Stimulated activated CD4-positive, alpha-beta T cell treated with anti-CD3 and anti-CD28 coated beads, Interleukin-1b, Interleukin-23, amount 100 ng/mL, for 24 hours (primary cell): ENCODE measurements around the gene WIF1.
A peak's percentile ranks its signal among the peaks of the same experiment; 100 is the strongest.

Experiments used
- DNase-seq, 4 experiments: peaks; one replicate each; pipeline ENCODE4 v3.0.0-alpha.2; 2020; ENCODE audit warnings: low read depth in 4 of 4, low spot score in 1 of 4

Gene WIF1, protein sequence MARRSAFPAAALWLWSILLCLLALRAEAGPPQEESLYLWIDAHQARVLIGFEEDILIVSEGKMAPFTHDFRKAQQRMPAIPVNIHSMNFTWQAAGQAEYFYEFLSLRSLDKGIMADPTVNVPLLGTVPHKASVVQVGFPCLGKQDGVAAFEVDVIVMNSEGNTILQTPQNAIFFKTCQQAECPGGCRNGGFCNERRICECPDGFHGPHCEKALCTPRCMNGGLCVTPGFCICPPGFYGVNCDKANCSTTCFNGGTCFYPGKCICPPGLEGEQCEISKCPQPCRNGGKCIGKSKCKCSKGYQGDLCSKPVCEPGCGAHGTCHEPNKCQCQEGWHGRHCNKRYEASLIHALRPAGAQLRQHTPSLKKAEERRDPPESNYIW

DNA sequence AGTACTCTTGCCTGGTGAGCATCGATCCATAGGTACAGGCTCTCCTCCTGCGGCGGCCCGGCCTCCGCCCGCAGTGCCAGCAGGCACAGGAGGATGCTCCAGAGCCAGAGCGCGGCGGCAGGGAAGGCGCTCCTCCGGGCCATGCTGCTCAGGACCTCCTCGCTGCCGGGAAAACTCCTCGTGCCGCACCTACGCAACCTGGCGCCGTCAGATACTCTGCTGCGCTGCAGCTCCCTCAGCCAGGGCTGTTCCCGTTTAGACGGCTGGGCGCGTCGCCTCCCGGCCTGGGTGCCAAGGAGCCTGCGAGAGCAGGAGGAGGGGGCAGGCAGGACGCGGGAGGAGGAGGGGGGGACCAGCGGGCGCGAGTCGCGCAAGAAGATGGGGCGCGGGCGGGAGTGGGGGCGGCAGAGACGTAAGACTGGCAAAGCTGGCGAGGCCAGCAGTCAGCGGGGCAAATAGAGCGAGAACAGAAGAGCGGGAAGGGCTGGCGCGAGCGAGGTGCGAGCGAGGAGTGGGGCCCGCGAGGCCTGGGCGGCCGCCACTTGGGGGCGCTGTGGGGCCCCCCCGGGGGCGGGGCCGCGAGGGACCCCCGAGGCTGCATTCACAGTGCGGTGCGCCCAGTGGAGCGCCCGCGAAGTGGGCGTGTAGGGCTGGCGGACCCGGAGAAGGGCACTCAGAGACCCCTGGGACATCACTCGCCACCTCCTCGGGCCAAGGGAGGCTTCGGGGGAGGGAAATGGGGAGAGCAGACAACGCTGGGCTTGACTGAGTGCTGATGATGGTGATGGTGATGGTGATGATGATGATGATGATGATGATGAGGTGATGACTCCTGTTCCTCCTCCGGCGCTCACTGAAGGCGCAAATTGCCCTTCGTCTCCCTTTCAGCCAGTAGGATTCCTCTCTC is at the start of gene WIF1:
WIF1 (minus strand) TSS at position 257 of the 907 bp plus-strand sequence; CDS start at position 143, 114 bp downstream.
- DNase-seq = peak in 2 of 4 experiments; percentile 4 to 8

DNA sequence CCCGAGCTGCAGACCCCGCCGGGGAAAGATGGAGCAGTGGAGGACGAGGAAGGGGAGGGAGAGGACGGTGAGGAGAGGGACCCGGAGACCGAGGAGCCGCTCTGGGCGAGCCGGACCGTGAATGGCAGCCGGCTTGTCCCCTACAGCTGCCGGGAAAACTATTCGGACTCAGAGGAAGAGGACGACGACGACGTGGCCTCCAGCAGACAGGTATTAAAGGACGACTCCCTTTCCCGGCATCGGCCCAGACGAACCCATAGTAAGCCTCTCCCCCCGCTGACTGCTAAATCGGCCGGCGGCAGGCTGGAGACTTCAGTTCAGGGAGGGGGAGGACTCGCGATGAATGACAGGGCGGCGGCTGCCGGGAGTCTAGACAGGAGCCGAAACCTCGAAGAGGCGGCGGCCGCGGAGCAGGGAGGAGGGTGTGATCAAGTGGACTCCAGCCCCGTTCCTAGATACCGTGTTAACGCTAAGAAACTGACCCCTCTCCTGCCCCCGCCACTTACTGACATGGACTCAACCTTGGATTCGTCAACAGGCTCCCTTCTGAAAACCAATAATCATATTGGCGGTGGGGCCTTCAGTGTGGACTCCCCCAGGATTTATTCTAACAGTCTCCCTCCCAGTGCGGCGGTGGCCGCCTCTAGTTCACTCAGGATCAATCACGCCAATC is 49.2 kb upstream of the WIF1 start:
- peak in 3 of 4 experiments; percentile 30 to 52 (median 44) for DNase-seq

DNA sequence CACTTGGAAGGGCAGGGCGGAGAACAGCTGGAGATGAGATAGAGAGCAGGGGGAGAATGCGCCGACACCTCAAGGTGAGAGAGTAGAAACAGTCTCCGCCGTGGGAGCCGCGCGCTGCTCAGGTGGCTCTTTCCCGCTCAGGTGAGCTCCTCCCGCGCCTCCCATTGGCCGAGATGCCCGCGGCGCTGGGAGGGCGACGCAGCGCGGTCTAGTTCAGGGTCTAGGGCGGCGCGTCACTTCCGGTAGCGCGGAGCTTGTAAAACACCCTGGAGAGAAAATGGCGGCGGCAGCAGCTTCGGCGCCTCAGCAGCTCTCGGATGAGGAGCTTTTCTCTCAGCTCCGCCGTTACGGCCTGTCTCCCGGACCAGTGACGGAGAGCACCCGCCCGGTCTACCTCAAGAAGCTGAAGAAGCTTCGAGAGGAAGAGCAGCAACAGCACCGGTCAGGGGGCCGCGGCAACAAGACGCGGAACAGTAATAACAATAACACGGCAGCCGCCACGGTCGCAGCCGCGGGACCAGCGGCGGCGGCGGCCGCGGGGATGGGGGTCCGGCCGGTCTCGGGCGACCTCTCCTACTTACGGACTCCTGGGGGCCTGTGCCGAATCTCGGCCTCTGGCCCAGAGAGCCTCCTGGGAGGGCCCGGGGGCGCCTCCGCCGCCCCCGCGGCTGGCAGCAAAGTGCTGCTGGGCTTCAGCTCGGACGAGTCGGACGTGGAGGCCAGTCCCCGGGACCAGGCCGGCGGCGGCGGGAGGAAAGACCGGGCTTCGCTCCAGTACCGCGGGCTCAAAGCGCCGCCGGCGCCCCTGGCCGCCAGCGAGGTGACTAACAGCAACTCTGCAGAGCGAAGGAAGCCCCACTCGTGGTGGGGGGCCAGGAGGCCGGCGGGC is 48.5 kb upstream of the WIF1 start, which contains the start of gene LEMD3:
LEMD3 (plus strand) TSS at position 264 of the 889 bp plus-strand sequence; CDS start at position 278, 14 bp downstream.
- peak; percentile 80 to 86 (median 82) for DNase-seq

DNA sequence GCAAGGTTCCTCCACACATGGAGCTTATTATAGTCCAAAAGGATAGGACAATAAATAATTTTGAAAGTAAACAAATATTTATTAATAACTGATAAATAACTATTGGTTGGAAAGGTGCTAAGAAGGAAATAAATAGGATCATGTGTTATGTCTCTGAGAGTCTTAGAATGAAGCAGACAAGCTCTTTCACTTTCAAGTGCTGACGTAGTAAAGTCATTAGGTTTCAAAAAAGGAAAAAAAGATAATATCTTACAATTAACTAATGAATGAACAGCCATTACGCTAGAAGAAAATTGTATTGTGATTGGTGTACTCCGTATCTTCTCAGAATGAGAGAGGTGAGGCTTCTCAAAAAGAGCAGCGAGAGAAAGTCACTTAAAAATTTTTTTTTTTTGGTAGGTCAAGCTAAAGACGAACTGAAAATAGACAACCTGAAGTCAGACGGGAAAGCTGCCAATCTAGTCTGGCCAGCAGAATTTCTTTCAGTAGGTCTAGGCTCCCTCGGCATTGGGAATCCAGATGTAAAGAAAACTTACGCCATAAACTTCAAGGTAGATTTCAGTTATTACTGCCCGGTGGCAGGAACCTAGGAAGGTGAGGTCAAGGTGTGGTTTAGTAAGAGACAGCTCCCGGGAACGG is 47.7 kb upstream of the WIF1 start:
- no peak for DNase-seq

DNA sequence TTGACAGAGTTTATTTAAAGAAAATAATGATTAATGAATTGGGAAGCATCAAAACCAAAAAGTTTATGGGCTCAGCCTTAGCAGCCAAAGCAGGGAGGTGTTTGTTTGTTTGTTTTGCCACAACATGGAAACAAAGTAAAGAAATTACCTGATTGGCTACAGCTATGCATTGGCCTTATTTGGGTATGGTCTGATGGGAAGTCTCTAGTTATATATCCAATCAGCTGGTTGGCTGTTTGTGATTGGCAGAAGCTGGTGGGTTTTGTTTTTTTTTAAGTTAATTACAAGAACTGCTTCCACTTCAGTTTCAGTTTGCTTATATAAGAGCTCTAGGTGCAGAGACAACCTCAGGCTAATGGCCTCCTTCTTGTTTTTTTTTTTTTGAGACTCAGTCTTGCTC is 43.7 kb upstream of the WIF1 start:
- no peak for DNase-seq

DNA sequence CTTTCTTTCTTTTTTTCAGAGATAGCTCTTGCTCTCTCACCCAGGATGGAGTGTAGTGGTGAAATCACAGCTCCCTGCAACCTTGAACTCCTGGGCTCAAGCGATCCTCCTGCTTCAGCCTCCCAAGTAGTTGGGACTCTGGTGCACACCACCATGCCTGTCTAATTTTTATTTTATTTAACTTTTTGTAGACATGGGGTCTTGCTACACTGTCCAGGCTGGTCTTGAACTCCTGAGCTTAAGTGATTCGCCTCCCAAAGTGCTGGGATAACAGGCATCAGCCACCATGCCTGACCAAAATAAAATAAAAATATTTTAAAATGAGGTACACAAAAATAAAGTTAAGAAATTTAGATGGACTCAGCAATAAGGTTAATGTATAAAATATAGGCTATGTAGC is 43.1 kb upstream of the WIF1 start:
- DNase-seq = no peak

DNA sequence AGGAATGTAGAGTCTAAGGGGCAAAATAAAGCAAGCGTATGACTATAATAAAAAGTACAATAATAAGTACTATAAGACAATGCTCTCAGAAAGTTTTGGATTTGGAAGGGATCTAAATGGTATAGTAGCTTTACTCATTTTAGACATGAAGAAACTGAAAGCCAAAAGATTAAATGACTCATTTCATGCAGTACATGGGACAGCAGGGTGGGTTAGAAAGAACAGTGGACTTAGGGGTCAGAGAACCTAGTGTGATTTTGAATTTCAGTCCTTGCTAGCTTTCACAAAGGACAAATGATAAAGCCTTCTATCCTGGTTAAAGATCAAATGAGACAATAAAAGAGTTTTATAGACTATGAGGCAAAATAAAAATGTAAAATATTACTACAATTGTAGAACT is 41.5 kb upstream of the WIF1 start:
- DNase-seq = no peak

DNA sequence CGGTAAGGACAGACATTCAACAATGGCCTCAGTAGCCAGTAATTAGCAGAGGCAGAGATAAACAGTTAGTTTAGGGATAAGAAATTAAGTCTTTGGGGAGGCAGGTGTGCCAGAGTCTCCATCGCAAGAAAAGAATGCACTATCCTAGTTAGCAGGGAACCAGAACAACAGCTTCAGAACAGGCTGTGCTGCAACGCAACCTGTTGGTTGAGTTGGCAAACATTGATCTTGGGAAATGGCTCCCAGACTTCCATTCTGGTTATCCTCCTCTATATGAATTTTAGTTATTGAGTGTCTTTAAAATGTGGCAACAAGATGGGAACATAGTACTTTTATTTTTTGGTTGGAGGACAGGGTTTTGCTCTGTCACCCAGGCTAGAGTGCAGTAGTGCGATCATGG is 36.0 kb upstream of the WIF1 start:
- no peak for DNase-seq

DNA sequence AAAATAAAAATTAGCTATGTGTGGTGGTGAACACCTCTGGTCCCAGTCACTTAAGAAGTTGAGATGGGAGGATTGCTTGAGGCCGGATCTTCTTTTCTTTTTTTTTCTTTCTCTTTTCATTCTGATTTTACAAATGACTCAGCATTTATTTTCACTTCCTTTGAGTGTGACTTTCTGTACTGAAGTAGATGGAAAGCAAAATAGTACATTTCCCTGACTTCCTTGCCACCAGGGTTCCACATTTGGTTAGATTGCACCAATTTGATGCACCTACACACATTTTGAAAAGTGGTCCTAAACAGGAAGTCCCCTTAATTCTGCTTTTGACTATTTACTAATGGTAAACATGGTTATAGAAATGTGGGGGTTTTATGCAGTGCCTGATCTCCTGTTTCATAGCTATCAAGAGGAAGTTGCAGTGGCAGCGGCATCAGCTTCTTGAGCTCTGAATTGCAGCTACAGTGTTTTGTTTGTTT is 35.3 kb upstream of the WIF1 start:
- no peak for DNase-seq

DNA sequence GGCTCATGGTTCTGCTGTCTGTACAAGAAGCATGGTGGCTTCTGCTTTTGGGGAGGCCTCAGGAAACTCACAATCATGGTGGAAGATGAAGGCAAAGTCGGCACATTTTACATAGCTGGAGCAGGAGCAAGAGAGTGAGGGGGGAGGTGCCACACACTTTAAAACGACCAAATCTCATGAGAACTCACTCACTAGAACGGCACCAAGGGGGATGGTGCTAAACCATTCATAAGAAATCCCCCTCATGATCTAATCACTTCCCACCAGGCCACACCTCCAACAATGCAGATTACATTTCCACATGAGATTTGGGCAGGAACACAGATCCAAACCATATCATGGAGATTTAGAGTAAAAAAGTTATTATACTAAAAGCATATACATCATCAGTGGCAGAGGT is 34.7 kb upstream of the WIF1 start:
- no peak for DNase-seq

DNA sequence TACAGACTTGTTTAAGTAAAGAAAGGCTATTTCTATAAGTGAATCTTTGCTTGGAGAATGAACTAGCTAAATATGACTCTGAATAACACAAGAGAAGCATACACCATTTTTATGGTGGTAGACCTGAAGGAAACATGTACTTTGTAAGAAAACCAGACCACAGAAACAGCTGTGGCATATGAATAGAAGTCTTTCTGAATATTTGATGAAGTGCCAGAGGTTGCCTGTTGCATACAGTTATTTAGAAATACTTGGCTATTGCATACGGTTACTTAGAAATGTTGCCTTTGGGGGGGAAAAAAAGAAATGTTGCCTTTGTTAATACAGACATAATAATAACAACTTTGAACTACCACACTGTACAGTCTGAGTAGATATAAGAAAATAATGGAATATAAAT is 31.5 kb upstream of the WIF1 start:
- no peak for DNase-seq

DNA sequence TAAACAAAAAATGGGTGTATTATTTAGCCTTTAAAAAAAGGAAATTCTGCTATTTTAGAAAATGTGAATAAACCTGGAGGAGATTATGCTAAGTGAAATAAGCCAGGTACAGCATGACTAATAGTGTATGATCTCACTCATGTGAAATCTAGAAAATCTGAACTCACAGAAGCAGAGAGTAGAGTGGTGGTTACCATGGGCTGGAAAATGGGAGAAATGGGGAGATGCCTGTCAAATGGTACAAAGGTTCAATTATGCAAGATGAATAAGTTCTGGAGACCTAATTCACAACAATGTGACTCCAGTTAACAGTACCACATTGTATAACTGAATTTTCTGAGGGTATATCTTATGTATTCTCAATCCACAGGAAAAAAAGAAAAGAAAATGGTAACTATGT is 30.9 kb upstream of the WIF1 start:
- no peak for DNase-seq

DNA sequence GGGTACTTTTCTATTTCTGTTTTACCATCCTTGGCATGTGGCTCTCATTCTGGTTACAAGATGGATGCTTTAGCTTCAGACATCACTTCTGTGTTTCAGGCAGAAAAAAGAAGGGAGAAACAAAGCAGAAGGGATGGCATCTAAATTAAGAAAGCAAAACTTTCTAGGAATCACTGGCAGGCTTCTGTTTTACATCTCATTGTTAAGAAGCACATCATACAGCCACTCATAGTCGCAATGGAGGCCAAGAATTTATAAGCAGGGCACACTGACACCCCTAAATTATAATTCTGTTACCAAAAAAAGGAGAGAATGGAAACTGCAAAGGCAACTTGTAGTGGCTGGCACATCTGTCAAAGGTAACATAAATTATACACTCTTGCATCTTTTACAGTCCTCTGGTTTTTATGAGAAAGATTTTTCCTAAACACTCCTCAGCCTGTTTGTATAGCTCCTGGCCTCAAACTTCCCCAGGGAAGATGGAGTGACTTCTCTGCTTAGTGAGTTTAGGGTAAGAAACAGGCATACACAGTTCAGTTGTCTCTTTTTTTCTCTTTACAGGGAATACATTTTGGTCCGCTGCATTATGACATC is 26.3 kb upstream of the WIF1 start:
- no peak for DNase-seq

DNA sequence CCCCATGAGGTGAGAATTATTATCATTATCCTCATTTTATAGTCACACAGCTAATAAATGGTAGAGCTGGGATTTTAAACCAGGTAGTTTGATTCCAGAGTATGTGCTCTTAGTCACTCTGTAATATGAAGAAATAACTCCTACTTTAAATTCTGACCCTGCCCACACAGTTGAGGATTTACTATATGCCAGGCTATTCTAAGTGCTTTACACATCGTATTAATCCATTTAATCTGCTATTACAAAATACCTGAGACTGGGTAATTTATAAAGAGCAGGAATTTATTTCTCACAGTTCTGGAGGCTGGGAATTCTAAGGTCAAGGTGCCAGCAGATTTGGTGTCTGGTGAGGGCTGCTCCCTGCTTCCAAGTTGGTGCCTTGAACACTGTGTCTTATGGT is 19.6 kb upstream of the WIF1 start:
- no peak for DNase-seq

DNA sequence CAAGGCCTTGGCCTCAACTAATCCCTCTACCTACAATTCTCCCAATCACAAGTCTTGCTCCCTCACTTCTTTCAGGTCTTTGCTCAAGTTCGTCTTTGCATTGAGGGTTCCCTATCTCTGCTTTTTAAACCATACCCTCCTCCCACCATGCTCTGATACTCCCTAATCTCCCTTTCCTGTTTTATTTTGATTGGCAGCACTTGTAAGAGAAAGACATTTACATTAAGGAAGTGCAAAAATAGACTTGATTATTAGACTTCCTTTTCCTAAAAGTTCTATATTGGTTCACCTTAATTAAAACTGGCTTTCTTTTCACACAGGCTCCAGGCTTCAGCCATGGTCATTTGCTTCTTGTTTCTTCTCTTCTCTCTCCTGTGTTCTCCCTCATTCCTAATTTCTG is 18.3 kb upstream of the WIF1 start:
- DNase-seq = no peak

DNA sequence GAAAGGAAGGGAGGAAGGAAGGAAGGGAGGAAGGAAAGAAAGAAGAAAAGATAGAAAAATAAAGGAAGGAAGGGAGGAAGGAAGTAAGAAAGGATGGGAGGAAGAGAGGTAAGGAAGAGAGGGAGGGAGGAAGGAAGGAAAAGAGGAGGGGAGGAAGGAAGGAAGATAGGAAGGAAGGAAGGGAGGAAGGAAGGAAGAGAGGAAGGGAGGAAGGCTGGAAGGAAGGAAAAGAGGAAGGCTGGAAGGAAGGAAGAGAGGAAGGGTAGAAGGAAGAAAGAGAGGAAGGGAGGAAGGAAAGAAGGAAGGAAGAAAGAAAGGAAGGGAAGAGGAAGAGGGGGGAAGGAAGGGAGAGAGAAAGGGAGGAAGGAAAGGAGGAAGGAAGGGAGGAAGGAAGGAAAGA is 12.8 kb upstream of the WIF1 start:
- no peak for DNase-seq

DNA sequence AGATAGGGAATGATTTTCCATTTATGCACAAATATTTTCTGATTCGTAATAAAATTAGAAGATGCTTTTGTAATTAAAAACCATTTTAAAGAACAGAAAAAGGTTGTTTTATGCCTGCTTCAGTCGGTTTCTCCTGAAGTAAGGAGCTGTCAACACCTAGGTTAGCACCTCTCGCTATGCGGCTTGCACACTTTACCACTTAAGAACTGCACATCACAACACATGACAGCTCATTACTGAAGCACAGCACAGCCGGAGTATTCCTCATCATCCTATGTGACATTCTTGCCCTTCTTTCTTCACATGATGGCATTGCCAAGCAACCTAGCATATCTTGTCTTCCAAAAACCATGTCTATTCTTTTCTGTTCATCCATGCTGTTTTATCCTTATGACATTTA is 5.4 kb upstream of the WIF1 start:
- DNase-seq = no peak

DNA sequence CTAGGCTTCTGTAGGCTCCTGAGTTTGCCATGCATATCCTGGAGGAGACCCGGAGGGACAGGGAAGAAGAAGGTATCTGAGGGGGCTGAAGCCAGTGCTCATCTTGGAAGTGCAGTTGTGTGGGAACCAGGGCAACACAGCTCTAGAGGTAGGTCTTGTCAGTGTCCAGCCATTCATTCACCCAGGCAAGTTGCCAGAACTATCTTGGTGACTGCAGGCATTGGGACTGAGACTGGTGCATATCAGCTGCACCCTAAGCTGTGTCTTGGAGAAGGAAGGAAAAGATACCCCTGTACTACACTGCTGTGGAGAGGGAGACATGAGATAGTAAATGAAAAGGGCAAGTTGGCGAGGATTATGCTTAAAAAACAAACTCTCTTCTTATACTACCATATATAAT is 4.9 kb upstream of the WIF1 start:
- no peak for DNase-seq

DNA sequence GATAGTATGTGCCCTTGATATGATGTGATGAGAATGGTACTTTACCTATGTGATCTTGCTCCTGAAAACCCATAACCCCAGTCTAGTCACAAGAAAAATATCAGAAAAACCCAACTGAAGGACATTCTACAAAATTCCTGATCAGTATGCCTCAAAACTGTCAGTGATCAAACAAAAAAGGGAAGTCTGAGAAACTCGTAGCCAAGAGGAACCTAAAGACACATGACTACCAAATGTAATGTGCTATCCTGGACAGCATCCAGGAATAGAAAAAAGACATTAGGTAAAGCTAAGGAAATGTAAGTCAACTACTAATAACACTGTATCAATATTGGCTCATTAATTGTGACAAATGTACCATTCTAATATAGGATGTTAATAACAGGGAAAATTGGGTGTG is 4.1 kb upstream of the WIF1 start:
- no peak for DNase-seq
